ENCODE results near the gene RAB24. TPM values are rescaled to one million over a fixed set of nuclear protein-coding genes. Genes with fewer than 3 reads are reported as not detected.

Gene RAB24
- polyA plus RNA-seq, 2 of the 4 experiments (the other 2 are of a cell fraction) = 31.2 to 33.7 TPM

DNA sequence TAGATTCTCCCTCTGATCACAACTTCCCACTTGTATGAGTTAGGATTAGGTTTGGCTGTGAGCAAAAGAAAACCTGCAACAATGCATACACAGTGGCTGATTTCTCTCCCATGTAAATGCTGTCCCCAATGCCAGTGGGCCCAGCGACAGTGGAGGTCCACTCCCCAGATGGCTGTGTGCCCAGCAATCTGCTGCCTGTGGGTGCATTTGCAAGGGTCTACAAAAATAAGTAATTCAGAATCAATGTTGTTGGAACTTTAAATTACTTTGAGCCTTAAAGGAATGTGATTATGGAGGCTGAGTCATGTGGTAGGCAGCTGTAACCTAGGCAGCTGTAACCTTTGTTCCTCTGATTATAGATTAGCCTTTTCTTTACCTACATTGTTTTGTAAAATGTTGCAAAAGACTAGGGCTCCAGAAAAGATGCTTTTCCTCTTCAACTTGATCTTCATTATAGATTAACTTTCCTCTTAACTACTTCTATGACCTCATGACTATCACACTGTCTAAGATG, 22.4 kb upstream of the RAB24 start:
- peak overlapping the region; percentile 70 to 85 for H3K27ac ChIP-seq
- peak; percentile 32 for FAIRE-seq
- no peak overlapping the region for H3K4me3 ChIP-seq
- H3K4me1 ChIP-seq = peaks cover 43% of the 10 kb centered on the region
- H3K4me2 ChIP-seq = peak overlapping the region; percentile 75
- ChIA-PET CTCF (interaction anchor here (3.3 to 3.4 kb wide), 2 partner anchors 16 to 77 kb away, joined by 12 to 14 read pairs; no protein-coding TSS in a partner anchor), POLR2A (no interaction called here)
- H3K9me3 ChIP-seq = no peaks in the 10 kb centered on the region
- TF ChIP-seq FOXS1 (CRISPR knock-in tag; IDR thresholded peaks at IDR 0.05) = no peak
- TF ChIP-seq GATA3 (IDR thresholded peaks at IDR 0.05; ENCODE audit: borderline replicate concordance) = peak; percentile 23; the same call in 1 of the 2 replicates
- TF ChIP-seq EHF (CRISPR knock-in tag; IDR thresholded peaks at IDR 0.05) = no peak
- TF ChIP-seq ZSCAN20 (CRISPR knock-in tag; IDR thresholded peaks at IDR 0.05) = no peak
- no peak for TF ChIP-seq HDAC2 (IDR thresholded peaks at IDR 0.05)
- no peak for TF ChIP-seq RNF2 (IDR thresholded peaks at IDR 0.05; ENCODE audit: borderline replicate concordance, low read depth)
- TF ChIP-seq JUNB (IDR thresholded peaks at IDR 0.05) = no peak
- TF ChIP-seq HOXB5 (CRISPR knock-in tag; IDR thresholded peaks at IDR 0.05) = no peak
- no peak for TF ChIP-seq KDM5A (IDR thresholded peaks at IDR 0.05)
- TF ChIP-seq ZNF302 (CRISPR knock-in tag; IDR thresholded peaks at IDR 0.05) = no peak
- TF ChIP-seq SREBF2 (IDR thresholded peaks at IDR 0.05) = no peak
- TF ChIP-seq E2F6 (IDR thresholded peaks at IDR 0.05; ENCODE audit: borderline replicate concordance, low read depth) = no peak
- no peak for TF ChIP-seq HOXA7 (CRISPR knock-in tag; IDR thresholded peaks at IDR 0.05)
- no peak for TF ChIP-seq FOSL2 (IDR thresholded peaks at IDR 0.05)
- TF ChIP-seq FOSL2 (CRISPR knock-in tag; IDR thresholded peaks at IDR 0.05) = peak; percentile 19; the same call in 1 of the 2 replicates
- no peak for TF ChIP-seq CBX2 (IDR thresholded peaks at IDR 0.05; ENCODE audit: borderline replicate concordance, low read depth)
- no peak for TF ChIP-seq MAZ (IDR thresholded peaks at IDR 0.05; ENCODE audit: borderline replicate concordance, low read depth, low read length)
- peak in 1 of 2 experiments; percentile 74; a peak in 2 of 4 replicates for TF ChIP-seq CEBPB (IDR thresholded peaks at IDR 0.05)
- TF ChIP-seq BHLHE40 (IDR thresholded peaks at IDR 0.05; ENCODE audit: low read depth, low read length) = no peak
- no peak for TF ChIP-seq TFCP2L1 (CRISPR knock-in tag; IDR thresholded peaks at IDR 0.05)
- TF ChIP-seq MYC (IDR thresholded peaks at IDR 0.05; ENCODE audit: borderline replicate concordance, low read length) = no peak
- DNase-seq (ENCODE audit: low read depth in 1 of 2, low spot score in 1 of 2) = no peak
- WGBS (ENCODE audit: missing lambda C conversion rate) = 11% methylated on average over 1 of the region's 1 CpG
- peak; percentile 30 to 60; a peak in 3 of 6 replicates for ATAC-seq

- no peak for DNase-seq (ENCODE audit: low read depth in 1 of 2, low spot score in 1 of 2)
- TF ChIP-seq MAX (IDR thresholded peaks at IDR 0.05) (no peak), EHF (CRISPR knock-in tag; IDR thresholded peaks at IDR 0.05) (no peak), MAZ (IDR thresholded peaks at IDR 0.05; ENCODE audit: borderline replicate concordance, low read depth, low read length) (no peak), ZC3H11A (IDR thresholded peaks at IDR 0.05) (no peak), FOSB (CRISPR knock-in tag; IDR thresholded peaks at IDR 0.05) (no peak), CTCF (IDR thresholded peaks at IDR 0.05) (no peak), TP53 (CRISPR knock-in tag; IDR thresholded peaks at IDR 0.05) (no peak), NR3C1 (IDR thresholded peaks at IDR 0.05) (no peak), CHD4 (IDR thresholded peaks at IDR 0.05; ENCODE audit: borderline replicate concordance) (no peak), ZFP36 (IDR thresholded peaks at IDR 0.05; ENCODE audit: borderline replicate concordance, partially characterized antibody) (no peak), E2F6 (IDR thresholded peaks at IDR 0.05; ENCODE audit: borderline replicate concordance, low read depth) (no peak), EHMT2 (IDR thresholded peaks at IDR 0.05; ENCODE audit: low read depth) (no peak)
- TF ChIP-seq, protein P1, sequence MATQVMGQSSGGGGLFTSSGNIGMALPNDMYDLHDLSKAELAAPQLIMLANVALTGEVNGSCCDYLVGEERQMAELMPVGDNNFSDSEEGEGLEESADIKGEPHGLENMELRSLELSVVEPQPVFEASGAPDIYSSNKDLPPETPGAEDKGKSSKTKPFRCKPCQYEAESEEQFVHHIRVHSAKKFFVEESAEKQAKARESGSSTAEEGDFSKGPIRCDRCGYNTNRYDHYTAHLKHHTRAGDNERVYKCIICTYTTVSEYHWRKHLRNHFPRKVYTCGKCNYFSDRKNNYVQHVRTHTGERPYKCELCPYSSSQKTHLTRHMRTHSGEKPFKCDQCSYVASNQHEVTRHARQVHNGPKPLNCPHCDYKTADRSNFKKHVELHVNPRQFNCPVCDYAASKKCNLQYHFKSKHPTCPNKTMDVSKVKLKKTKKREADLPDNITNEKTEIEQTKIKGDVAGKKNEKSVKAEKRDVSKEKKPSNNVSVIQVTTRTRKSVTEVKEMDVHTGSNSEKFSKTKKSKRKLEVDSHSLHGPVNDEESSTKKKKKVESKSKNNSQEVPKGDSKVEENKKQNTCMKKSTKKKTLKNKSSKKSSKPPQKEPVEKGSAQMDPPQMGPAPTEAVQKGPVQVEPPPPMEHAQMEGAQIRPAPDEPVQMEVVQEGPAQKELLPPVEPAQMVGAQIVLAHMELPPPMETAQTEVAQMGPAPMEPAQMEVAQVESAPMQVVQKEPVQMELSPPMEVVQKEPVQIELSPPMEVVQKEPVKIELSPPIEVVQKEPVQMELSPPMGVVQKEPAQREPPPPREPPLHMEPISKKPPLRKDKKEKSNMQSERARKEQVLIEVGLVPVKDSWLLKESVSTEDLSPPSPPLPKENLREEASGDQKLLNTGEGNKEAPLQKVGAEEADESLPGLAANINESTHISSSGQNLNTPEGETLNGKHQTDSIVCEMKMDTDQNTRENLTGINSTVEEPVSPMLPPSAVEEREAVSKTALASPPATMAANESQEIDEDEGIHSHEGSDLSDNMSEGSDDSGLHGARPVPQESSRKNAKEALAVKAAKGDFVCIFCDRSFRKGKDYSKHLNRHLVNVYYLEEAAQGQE (IDR thresholded peaks at IDR 0.05) = no peak
- ChIA-PET CTCF (interaction anchor here (1.4 to 8.2 kb wide), 5 partner anchors 12 to 83 kb away, joined by 4 to 111 read pairs (median 14); no protein-coding TSS in a partner anchor), POLR2A (no interaction called here)
- Histone ChIP-seq H3K27ac (no peak overlapping the region), H3K4me3 (no peak overlapping the region), H3K9me3 (no peaks in the 10 kb centered on the region), H3K4me1 (peaks cover 16% of the 10 kb centered on the region), H3K4me2 (no peak overlapping the region)
- no peak for FAIRE-seq
- WGBS (ENCODE audit: missing lambda C conversion rate) = 95% methylated on average over 7 of the region's 7 CpGs
- ATAC-seq = no peak
These were observed 17.4 kb upstream of the RAB24 start for GRCh38 chr5:177320879-177321278.
